KG1 (cell line): ENCODE measurements around the gene VWCE.

Experiments used
- DNase-seq: peaks from one replicate; lab custom pipeline; 2025; lab: John Stamatoyannopoulos, UW

The VWCE gene

DNA sequence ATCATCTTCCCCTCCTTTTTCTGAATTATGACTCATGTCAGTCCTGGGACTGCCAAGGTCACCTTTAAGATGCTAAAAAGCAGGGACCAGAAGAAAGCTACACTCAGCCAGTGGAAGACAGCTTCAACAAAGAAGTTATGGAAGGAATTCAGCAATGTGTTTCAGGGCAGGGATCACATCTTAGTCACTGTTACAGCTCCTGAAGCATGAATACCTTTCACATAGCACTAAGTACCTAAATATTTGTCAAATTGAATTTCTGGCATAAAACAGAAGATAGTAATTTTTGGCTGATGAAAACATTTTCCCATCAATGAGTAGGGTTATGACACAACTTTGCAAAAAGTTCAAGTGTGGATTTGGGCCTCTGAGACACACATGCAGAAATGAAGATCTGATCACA is 32.6 kb upstream of the VWCE start:
- no peak for DNase-seq

DNA sequence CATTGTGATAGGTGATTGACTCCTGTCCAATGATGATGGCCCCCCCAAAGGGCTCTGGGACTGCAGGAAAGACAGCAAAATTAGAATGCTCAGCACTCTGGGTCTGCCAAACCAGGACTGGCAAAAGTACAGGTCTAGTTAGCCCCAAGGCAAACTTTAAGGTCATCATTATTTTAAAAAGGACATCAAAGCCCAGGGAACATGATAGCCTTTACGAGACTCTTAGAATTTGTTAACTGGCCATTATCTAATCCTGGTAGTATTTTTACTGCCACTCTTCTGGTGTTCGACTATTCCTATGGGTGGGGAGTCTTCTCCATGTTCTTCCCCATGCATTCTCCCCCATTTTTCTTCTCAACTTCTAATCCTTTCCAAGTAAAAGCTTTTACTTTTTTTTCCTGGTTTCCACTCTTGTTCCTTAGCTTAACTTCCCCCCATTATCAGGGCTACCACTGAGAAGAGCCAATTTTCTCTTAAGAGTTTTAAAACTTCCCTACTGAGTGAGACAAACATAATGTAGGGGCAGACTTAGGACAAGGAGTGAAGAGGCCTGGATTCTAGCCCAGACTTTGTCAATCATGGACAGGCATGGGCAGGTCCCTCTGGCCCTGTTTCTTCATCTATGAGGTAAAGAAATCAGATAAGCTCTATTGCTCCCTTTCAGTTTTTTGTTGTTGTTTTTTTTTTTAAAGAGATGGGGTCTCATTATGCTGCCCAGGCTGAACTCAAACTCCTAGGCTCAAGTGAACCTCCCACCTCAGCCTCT is 30.7 kb upstream of the VWCE start:
- no peak for DNase-seq

DNA sequence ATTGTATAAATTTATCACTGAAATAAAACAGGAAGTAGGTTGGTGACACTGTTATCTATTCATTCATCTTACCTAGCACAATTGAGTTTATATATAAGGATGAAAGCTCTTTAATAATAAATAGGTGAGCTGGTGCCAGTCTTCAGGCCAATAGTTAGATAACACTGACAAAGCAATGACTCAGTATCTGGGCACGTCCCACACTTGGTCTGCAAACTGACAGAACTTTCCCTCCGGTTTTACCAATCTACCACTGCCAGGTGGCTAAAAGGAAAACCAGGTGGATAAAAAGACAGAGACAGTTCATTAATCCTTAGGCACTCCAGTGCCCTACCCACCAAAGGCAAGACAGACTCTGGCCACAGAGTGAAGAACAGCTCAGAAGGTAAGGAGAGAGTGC is 20.1 kb upstream of the VWCE start:
- no peak for DNase-seq

DNA sequence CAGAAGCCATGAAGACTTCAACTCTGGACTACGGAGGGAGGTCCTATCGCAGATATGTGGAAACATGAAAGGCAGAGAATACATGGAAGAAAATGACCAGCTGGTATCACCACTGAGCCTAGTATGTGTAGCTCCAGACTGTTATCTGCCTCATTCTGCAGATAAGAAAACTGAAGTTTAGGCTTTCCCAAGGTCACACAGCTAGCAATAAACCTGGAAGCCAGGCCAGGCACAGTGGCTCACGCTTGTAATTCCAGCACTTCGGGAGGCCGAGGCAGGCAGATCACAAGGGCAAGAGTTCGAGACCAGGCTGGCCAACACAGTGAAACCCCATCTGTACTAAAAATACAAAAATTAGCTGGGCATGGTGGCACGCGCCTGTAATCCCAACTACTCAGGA is 15.6 kb upstream of the VWCE start:
- DNase-seq: no peak

DNA sequence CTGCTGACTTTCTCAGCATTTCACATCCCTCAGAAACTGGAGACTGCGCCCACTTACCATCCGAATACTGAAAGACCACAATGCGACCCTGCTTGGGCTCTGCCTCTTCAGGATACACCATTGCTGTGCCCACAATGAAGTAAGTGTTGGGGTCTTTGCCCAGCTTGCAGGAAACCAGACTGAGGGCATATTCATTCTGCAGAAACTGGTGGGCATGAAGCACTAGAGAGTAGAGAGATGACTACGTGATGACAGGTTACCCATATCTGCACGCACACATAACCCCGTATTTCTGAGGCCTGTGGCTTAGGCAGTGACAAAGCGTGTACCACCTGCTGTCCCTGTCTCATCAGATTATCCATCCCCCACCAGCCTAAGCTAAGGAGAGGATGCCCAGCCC is 14.6 kb upstream of the VWCE start:
- no peak for DNase-seq

DNA sequence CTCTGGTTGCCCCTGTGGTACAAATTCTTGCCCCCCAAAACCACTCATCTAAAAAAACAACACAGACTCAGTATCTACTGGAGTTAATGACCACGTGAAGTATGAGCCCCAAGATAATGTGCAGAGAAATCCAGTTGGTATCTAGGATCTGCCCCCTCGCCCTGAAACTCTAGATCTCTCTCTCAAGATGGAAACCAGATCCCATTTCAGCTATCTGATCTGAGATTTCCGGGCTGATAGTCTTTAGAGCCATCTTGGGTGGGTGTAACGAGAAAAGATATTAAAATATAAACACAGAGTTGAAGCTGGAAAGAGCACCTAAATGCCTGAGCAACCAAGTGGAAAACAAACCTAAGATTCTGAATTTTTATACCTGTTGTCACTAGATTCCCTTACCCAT is 14.0 kb upstream of the VWCE start:
- DNase-seq: no peak

DNA sequence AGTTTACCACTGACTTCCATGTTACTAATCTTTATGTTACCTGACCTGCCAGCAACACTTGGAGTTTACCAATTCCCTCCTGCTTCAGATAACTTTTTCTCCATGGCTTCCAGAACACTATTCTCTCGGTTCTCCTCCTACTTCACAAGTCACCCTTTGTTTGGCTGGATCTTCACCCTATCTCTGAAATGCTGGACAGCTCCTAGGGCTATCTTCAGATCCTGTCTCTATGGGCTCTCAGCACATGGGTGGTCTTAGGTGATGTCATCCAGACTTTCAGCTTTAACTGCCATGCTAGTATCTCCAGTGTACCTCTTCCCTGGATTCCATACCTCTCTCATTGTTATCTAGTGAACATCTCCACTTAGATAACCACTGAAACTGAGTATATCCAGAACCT is 12.2 kb upstream of the VWCE start:
- DNase-seq: no peak

DNA sequence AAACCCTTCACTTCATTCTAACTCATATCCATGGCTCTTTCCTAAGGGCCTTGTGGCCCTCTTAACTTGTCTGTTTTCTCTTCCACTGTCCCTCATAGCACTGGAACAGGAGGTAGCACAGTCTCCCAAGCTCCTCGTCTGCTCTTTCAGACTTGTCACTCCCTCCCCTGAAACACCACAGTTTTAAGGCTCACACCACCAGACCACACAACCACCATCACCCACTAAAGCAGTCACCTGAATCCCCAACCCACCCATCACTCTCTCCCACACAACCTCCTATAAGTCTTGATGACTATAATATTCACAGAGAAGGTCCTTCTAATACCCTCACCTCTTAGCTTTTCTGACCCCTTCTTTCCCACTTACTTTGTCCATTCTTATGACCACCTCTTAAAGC is 11.1 kb upstream of the VWCE start:
- no peak for DNase-seq

DNA sequence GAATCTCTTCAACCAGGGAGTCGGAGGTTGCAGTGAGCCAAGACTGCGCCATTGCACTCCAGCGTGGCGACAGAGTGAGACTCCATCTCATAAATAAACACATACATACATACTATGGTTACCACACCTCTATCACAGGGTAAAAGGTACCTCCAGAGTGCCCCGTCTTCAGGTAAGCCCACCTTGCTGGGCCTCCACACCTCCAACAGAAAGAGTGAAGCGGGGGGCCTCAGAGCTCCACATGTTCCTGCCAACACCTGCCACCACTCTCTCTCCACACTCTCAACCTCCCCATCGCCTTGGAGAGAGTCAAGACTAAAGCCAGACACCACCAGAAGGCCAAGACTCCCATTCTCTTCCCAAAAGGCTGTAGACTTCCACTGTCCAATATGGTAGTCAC is 10.3 kb upstream of the VWCE start:
- DNase-seq: no peak

DNA sequence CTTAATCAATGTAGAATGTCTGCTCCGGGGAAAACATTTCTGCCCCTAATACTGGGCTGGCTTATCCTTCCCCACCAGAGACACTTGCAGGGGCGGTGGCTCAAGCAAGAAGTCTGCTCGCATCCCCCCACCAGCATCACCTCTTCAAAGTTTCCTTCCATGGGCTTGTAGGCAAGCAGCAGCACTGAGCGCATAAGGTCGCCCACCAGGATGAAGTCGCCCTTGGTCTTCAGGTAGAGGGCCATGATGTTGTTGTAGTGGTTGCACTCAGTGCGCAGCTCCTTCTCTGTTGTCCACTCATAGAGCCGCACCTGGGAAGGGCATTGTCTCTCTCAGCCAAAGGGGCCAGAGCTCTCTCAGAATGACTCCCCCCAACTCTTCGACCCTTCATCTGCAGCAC is 8.6 kb upstream of the VWCE start:
- no peak for DNase-seq

DNA sequence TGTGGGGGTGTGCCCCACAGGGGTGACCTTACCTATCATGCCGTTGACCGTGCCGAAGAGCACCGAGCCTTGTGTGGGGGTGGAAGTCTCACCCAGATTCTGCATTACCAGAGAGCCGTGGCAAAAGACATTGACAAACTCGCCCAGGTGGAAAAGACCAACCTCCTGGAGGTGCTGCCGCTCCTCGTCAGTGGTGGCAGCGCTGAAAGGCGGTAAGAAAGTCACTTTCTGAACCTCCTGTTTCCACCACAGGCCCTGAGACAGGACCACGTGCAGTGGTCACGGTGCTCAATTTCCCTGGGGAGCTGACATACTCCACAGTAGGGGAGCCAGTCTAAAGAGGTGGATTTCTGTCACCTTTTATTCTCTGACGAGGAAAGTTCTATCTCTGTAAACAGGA is 7.4 kb upstream of the VWCE start:
- no peak for DNase-seq

DNA sequence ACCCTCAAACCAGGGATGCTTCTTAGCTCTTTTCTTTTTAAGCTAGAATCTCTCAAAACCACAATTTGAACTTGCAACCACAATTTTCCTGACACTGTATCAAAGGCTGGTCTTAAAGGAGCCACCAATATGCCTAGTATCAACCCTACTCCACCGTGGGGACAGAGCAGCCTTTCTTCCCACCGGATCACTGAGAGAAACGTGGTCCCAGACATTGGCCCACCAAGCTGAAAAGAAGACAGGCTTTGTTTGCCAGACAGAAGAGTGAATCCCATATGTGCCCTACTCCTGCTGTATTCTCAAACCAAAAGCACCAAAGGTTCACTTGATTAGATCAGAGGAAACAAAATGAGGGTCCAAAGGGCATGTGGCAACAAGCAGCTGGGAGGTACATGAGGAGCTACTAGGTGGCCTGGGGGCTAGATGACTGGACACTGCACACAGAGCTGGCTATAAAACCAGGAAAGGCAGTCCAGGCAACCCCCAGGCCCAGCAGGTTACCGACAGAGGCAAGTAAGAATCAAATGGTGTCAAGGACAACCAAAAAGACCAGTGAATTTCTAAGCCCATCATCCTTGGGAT is 3.6 kb upstream of the VWCE start:
- DNase-seq: no peak

DNA sequence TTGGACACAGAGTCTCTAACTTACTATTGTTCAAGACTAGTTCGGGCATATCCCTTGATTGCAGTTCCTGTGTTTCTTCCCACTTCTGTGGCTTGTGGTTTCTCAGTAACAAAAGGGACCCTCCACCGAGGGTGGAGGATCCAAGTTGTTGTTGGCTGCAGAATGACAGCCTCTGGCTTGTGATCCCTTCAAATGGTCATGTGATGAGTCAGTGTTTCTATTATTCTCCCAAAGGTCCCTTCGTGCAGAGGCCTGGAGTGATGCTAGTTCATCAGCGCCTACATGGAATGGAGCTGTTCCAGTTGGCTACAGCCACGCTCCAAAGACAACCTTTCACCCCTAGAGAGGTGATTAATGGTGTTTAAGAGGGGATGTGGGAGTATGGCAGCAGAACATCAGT is 2.6 kb upstream of the VWCE start:
- DNase-seq: no peak

DNA sequence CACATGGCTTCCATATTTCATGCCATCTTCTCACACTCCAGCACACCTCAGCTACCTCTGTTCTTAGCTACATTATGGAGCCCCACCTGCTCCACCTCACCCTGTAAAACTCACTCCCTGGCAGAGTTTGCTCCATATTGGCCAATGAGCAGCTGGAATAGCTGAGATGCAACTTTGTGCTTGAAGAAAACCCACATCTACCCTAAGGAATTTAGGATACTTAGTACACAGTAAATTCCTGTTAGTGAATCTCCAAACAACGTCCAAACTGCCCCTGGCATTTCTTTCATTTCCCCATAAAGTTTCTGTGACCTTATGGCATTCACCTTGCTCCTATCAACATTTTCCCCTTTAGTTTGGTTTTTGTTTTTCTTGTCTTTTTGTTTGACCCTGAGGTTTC is 2.2 kb upstream of the VWCE start:
- DNase-seq: no peak

DNA sequence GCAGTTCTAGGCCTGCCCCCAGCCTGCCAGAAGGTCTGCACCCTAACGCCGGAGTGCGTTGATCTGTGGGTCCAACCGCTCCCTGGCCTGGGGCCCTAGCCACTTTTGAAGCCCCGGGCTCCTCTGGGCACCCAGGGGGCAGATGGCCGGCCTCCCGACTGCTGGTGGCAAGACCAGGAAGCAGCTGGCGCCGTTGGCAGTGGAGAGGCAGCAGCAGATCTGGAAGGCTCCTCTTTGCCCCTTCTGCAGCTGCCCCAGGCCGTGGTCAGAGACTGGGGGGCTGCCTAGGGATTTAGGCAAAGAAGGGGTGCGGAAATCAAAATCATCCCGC is 445 bp upstream of the VWCE start:
- DNase-seq: no peak

DNA sequence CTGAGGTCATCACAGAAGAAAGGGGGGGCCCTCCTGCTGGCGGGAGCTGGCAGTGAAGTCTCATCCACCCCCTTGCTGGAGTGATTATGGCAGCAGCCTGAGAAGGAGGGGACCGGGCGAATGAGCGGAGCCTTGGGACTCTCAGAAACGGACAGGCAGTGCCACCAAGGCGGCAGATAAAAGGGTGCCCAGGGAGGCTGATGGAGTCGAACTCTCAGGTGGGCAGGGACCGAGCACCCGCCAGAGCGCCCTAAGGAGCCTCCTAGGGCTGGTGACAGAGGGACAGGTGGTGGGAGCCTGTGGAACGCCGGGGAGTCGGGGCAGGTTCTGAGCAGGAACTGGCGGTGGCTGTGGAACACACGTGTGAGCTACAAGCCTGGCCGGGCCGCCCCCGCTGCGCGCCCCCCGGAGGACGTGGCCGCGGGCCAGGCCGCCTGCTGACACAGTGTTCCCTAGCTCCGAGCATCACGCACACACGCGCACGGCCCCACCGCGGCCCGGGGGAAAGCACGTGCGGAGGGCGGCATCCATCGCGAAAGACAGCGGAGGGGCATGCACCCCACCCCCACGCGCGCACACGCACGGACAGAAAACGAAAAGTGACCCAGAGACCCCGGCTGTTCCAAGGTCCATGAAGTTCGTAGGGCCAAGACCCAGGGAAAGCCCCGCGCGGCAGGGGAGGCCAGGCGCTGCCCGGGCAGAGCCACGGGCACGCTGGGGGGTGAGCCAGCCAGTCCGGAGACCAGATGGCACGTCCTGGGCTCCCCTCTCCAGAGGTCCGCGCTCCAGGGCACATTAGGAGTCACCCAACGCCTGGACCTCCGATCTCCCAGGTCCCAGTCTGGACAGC is 1.0 kb downstream of the VWCE start:
- DNase-seq: no peak

DNA sequence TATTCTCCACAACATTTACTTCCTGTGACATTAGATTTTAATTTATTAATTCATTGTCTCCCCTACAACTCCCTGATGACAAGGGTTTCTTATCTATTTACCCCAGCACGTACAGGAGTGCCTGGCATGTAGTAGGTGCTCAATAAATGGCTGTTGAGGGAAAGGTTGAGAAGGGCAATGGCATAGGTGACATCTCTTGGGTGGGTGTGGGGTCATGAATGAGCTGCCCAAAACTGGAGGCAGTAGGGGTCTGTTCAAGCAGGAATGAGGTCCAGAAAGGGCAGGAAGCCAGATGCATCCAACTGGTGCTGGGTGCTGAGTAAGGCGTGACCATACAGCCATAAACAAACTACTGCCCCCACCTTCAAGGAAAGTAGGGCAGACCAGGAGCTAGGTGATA is 2.8 kb downstream of the VWCE start:
- no peak for DNase-seq

DNA sequence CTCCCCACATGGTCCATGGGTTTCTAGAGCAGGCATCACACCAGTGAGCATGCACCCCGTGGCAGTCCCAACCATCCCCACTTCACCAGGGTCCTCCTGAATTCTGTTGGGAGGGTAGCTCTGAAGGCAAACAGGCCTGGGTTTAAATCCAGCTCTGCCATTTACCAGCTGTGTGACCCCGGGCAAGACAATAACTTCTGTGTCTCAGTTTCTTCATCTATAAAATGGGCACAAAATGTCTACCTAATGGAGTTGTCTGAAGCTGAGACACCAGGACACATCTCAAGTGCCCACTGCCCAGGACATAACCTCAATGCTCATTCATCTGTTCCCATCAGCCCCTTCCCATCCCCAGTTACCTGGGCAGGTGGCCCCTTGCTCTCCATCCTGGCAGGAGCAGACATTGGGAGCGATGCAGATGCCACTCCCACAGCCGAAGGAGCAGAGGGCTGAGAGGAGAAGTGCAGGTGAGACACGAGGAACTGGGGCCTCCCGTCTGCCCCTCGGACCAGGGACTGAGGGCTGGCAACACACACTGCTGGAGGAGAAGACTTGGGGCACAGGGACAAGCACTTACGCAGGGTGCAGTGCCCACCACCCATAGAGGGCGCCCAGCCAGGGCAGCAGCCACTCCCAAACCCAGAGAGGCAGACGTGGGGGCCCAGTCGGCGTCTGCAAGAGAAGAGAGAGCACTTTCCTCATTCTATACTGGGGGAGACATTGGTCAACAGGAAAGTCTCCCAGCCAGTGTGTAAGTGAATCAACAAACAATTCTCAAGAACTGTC is 4.0 kb downstream of the VWCE start:
- DNase-seq: no peak

DNA sequence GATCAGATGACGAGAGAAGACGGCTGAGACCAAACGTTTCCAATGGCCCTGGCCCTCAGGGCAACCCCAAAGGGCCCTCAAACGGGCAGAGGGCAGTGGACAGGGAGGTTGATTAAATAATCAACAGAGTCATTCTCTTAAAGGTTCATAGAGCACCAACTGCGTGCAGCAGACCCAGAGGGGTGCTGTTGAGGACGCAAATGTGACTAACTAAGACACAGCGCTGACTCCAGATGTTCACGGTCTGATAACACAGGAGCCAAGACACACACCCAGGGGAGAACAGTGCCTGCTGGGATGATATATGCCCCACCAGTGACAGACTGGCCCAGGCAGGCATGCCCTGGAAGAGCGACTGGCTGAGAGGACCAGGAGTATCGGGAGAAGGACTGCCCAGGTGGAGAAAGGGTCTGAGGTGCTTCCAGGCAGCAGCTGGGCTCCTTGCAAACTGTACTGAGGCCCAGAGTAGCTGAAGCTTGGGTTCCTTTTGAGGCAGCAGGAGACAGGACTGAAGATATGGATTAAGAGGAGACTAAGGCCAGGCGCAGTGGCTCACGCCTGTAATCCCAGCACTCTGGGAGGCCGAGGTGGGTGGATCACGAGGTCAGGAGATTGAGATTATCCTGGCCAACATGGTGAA is 7.7 kb downstream of the VWCE start:
- DNase-seq: no peak

DNA sequence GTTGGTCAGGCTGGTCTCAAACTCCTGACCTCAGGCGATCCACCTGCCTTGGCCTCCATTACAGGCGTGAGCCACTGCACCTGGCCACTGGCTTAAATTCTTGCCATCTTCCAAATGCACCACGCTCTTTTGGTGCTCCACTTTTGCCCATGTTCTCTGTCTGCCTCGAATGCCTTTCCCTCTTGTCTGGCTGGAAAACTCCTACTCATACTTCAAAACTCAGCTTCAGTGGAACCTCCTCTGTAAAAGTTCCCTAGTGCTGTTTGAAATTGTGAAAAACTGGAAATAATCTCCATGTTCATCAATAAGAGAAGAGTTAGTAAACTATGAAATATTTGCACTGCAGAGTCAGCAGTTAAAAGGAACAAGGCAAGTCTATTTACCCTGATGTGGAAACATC is 11.5 kb downstream of the VWCE start:
- no peak for DNase-seq

DNA sequence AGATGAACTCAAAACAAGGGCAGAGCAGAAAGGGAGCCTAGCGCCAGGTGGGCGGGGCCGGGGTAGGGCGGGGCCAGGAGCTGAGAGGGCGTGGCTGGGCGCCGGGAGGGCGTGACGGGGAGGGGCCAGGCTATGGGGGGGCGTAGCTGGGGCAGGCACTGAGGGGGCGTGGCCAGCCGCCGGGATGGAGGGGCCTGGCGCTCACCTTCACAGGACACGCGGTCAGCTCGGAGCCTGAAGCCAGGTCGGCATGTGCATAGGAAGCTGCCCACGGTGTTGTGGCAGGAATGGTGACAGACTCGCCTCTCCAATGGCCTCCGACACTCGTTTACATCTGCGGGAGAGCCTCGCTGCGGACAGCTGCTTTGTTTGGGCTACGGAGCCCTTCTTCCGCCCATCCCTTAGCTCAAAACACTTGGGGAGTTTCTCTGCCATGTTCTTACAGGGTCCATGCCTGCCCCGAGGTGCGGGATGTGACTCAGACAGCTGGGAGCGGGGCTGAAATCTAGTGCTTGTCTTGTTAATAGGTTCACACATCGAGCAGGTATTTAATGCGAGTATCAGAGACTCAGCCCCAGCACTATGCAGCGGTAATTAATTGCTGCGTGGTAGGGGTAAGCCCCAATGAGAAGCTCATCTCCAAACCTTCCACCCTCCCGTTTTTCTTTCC is 13.4 kb downstream of the VWCE start:
- DNase-seq: no peak
